SK-N-MC (cell line): ENCODE results near the gene PTGS1.

ENCODE experiments used
- DNase-seq: peaks from one replicate; pipeline ENCODE4 v3.0.0-alpha.2; 2011; ENCODE audit warnings: low read depth, low spot score
- H3K27ac ChIP-seq: fragments of 200-600 bp; sonication (generic); 2 replicates; pipeline ENCODE4 v1.5.1; 2016; ENCODE audit warnings: mixed run types
- H3K36me3 ChIP-seq: fragments of 200-600 bp; sonication (generic); 2 replicates; pipeline ENCODE4 v1.6.1; 2017; ENCODE audit warnings: antibody characterized with exemption, low read length, mixed read lengths; ENCODE audit not compliant: insufficient read depth
- H3K4me3 ChIP-seq: fragments of 200-600 bp; sonication (generic); 2 replicates; pipeline ENCODE4 v1.5.1; 2016
- H3K9ac ChIP-seq: fragments of 200-600 bp; sonication (generic); 2 replicates; pipeline ENCODE4 v1.8.0; 2017; ENCODE audit warnings: mixed run types, mixed read lengths; ENCODE audit not compliant: insufficient read length
- H3K9me3 ChIP-seq: fragments of 200-600 bp; sonication (generic); 2 replicates; pipeline ENCODE4 v1.6.1; 2017; ENCODE audit warnings: low read depth, mild to moderate bottlenecking, antibody characterized with exemption, low read length, moderate library complexity, mixed read lengths
- EZH2 ChIP-seq: fragments of 200-600 bp; sonication (generic); IDR thresholded peaks from one replicate; pipeline ENCODE4 v1.6.1; 2017; ENCODE audit warnings: antibody characterized with exemption
- FOXP2 ChIP-seq: optimal IDR thresholded peaks from 2 replicates; pipeline ENCODE3; 2011; ENCODE audit warnings: mild to moderate bottlenecking, moderate library complexity; ENCODE audit not compliant: insufficient read depth; ENCODE audit errors: extremely low read length, control extremely low read depth
- POLR2AphosphoS5 ChIP-seq: IDR thresholded peaks from 2 replicates; pipeline ENCODE4 v1.6.1; 2012; ENCODE audit warnings: mild to moderate bottlenecking, low read depth, low read length, borderline replicate concordance

PTGS1 gene

DNA sequence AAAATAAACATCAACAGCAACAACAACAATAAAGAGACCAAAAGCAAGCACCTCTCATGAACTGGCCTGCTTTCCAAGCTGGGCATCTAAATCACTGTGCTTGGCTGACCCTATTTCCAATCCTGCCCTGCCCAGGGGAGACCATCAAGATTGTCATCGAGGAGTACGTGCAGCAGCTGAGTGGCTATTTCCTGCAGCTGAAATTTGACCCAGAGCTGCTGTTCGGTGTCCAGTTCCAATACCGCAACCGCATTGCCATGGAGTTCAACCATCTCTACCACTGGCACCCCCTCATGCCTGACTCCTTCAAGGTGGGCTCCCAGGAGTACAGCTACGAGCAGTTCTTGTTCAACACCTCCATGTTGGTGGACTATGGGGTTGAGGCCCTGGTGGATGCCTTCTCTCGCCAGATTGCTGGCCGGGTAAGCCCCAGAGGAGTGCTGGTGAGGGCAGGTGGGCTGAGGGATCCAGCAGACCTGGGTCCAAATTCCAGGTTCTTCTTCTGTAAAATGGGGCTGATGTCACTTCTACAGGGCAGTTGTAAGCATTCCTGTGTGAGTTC is 15.6 kb downstream of the PTGS1 start:
- TF ChIP-seq FOXP2 (no peak), EZH2 (no peak), POLR2AphosphoS5 (no peak)

DNA sequence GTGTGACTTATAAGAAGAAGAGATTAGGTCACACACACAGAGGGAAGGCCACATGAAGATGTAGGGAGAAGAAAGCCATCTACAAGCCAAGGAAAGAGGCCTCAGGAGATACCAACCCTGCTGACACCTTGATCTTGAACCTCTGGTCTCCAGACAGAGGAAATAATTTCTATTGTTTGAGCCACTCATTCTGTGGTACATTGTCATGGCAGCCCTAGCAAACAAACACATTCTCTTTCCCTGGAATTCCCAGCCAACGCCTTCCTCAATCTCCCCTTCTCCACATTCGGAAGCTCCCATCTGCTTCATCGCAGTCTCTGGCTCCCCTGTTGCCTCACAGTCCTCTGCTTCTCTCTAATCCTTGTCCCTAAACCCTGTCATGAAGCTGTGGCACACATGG is 16.7 kb downstream of the PTGS1 start:
- H3K9ac ChIP-seq = no peak overlapping the region
- H3K36me3 ChIP-seq = no peaks in the 10 kb centered on the region
- no peaks in the 10 kb centered on the region for H3K9me3 ChIP-seq
- no peak overlapping the region for H3K27ac ChIP-seq
- no peak for DNase-seq
- no peak overlapping the region for H3K4me3 ChIP-seq
- no peak for TF ChIP-seq FOXP2
- TF ChIP-seq EZH2 = no peak
- TF ChIP-seq POLR2AphosphoS5 = no peak

More for the DNA sequence above, 15.6 kb downstream of the PTGS1 start:
- no peak overlapping the region for H3K27ac ChIP-seq
- H3K36me3 ChIP-seq = no peaks in the 10 kb centered on the region
- H3K9ac ChIP-seq = no peak overlapping the region
- no peak overlapping the region for H3K4me3 ChIP-seq
- no peaks in the 10 kb centered on the region for H3K9me3 ChIP-seq
- no peak for DNase-seq

DNA sequence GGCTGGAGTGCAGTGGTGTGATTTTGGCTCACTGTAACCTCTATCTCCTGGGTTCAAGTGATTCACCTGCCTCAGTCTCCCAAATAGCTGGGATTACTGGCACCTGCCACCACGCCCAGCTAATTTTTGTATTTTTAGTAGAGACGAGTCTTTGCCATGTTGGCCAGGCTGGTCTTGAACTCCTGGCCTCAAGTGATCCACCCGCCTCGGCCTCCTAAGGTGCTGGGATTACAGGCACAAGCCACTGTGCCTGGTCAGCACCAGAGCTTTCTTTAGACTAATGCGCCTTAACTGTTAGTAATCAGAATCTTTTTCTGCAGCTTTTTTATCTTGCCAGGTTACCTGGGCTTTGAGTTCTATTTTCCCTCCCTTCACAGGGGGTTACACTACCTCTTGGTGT is 18.4 kb downstream of the PTGS1 start:
- Histone ChIP-seq H3K27ac (no peak overlapping the region), H3K4me3 (no peak overlapping the region), H3K36me3 (no peaks in the 10 kb centered on the region), H3K9ac (no peak overlapping the region), H3K9me3 (no peaks in the 10 kb centered on the region)
- DNase-seq = no peak
- no peak for TF ChIP-seq FOXP2
- no peak for TF ChIP-seq EZH2
- no peak for TF ChIP-seq POLR2AphosphoS5

DNA sequence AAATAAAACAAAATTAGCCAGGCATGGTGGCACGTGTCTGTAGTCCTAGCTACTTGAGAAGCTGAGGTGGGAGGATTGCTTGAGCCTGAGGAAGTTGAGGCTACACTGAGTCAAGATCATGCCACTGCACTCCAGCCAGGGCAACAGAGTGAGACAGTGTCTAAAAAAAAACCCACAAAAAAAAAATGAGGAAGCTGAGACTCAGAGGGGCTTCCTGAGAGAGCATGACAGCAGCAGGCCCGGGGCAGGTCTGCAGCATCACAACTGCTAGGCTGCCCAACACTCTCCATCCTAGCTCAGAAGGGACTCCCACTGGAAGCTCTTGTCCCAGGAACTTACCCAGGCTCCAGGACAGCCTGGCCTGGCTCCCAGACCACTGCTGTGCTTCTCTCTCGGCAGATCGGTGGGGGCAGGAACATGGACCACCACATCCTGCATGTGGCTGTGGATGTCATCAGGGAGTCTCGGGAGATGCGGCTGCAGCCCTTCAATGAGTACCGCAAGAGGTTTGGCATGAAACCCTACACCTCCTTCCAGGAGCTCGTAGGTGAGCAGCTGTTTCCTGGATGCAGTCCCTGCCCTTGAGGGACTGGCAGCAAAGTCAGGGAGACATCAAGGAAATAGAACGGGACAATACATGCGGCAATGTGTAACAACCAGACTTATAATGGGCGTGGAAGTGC is 19.1 kb downstream of the PTGS1 start:
- DNase-seq = no peak
- H3K27ac ChIP-seq = no peak overlapping the region
- no peak overlapping the region for H3K4me3 ChIP-seq
- H3K9me3 ChIP-seq = no peaks in the 10 kb centered on the region
- TF ChIP-seq EZH2 = no peak
- TF ChIP-seq FOXP2 = no peak
- TF ChIP-seq POLR2AphosphoS5 = no peak
- H3K36me3 ChIP-seq = no peaks in the 10 kb centered on the region
- H3K9ac ChIP-seq = no peak overlapping the region

DNA sequence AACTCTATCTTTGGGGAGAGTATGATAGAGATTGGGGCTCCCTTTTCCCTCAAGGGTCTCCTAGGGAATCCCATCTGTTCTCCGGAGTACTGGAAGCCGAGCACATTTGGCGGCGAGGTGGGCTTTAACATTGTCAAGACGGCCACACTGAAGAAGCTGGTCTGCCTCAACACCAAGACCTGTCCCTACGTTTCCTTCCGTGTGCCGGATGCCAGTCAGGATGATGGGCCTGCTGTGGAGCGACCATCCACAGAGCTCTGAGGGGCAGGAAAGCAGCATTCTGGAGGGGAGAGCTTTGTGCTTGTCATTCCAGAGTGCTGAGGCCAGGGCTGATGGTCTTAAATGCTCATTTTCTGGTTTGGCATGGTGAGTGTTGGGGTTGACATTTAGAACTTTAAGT is 21.5 kb downstream of the PTGS1 start:
- no peak for DNase-seq
- no peak for TF ChIP-seq FOXP2
- no peak for TF ChIP-seq EZH2
- no peak for TF ChIP-seq POLR2AphosphoS5
- H3K27ac ChIP-seq = no peak overlapping the region

DNA sequence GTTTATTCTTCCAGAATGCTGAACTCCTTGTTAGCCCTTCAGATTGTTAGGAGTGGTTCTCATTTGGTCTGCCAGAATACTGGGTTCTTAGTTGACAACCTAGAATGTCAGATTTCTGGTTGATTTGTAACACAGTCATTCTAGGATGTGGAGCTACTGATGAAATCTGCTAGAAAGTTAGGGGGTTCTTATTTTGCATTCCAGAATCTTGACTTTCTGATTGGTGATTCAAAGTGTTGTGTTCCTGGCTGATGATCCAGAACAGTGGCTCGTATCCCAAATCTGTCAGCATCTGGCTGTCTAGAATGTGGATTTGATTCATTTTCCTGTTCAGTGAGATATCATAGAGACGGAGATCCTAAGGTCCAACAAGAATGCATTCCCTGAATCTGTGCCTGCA is 21.9 kb downstream of the PTGS1 start:
- no peak for DNase-seq
- Histone ChIP-seq H3K27ac (no peak overlapping the region), H3K4me3 (no peak overlapping the region), H3K9me3 (no peaks in the 10 kb centered on the region), H3K9ac (no peak overlapping the region), H3K36me3 (no peaks in the 10 kb centered on the region)
- TF ChIP-seq EZH2 (no peak), FOXP2 (no peak), POLR2AphosphoS5 (no peak)

More for the DNA sequence above, 21.5 kb downstream of the PTGS1 start:
- no peaks in the 10 kb centered on the region for H3K36me3 ChIP-seq
- no peak overlapping the region for H3K4me3 ChIP-seq
- H3K9ac ChIP-seq = no peak overlapping the region
- no peaks in the 10 kb centered on the region for H3K9me3 ChIP-seq

DNA sequence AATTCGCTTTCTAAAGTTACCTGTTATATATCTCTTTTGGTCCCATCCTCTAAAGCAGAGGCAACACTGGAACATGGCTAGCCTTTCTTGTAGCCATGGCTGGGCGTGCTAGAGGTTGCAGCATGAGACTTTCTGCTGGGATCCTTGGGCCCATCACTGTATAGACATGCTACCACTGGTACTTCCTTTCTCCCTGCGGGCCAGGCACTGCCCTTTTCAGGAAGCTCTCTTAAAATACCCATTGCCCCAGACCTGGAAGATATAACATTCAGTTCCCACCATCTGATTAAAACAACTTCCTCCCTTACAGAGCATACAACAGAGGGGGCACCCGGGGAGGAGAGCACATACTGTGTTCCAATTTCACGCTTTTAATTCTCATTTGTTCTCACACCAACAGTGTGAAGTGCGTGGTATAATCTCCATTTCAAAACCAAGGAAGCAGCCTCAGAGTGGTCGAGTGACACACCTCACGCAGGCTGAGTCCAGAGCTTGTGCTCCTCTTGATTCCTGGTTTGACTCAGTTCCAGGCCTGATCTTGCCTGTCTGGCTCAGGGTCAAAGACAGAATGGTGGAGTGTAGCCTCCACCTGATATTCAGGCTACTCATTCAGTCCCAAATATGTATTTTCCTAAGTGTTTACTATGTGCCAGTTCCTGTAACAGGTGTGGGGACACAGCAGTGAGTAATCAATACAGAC is 22.6 kb downstream of the PTGS1 start:
- H3K9me3 ChIP-seq = no peaks in the 10 kb centered on the region
- no peak for DNase-seq
- H3K9ac ChIP-seq = no peak overlapping the region
- no peak overlapping the region for H3K27ac ChIP-seq
- no peaks in the 10 kb centered on the region for H3K36me3 ChIP-seq
- H3K4me3 ChIP-seq = no peak overlapping the region
- no peak for TF ChIP-seq FOXP2
- TF ChIP-seq POLR2AphosphoS5 = no peak
- no peak for TF ChIP-seq EZH2

DNA sequence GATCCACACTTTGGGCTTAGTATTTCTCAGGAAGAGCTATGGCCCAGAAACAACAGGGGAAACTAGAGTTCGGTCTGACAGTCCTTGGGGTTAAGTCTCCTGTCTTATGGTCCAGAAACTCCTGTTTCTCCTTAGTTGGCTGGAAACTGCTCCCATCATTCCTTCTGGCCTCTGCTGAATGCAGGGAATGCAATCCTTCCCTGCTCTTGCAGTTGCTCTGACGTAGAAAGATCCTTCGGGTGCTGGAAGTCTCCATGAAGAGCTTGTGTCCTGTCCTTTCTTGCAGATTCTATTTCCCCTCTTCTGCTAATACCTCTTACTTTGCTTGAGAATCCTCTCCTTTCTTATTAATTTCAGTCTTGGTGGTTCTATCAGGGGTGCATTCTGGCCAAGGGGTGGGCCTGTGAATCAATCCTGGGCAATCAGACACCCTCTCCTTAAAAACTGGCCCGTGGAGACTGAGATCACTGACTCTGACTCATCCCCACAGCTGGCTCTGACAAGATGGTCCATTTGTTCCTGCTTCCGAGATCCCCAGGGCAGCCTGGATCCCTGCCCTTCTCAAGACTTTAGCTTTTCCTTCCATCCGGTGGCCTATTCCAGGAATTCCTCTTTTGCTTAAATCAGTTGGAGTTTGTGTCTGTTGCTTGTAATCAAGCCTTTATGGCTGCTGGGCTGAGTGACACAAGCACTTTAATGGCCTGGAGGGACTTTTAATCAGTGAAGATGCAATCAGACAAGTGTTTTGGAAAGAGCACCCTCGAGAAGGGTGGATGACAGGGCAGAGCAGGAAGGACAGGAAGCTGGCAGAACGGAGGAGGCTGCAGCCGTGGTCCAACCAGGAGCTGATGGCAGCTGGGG is 23.7 kb downstream of the PTGS1 start:
- no peak overlapping the region for H3K9ac ChIP-seq
- no peaks in the 10 kb centered on the region for H3K9me3 ChIP-seq
- no peaks in the 10 kb centered on the region for H3K36me3 ChIP-seq
- no peak for DNase-seq
- H3K4me3 ChIP-seq = no peak overlapping the region
- H3K27ac ChIP-seq = no peak overlapping the region
- no peak for TF ChIP-seq POLR2AphosphoS5
- no peak for TF ChIP-seq FOXP2
- TF ChIP-seq EZH2 = no peak
